ENCODE measurements around the gene ABLIM2. TPM values are rescaled to one million over a fixed set of nuclear protein-coding genes. Genes with fewer than 3 reads are reported as not detected.

ABLIM2 gene
- total and polyA plus RNA-seq, 2 of the 13 experiments (the other 11 are each of a cell fraction or from before 2014, with no cell fraction given): 0.20 to 0.37 TPM

GRCh38 chr4:8058031-8058479, 100.6 kb downstream of the ABLIM2 start (continued):
- TF ChIP-seq HMG20A (CRISPR knock-in tag; IDR thresholded peaks at IDR 0.05; ENCODE audit: borderline replicate concordance) (0 out of 2 replicates have a peak, but pooled peaks have one; percentile 26), CEBPZ (IDR thresholded peaks at IDR 0.05; ENCODE audit: low read length) (no peak), ZNF121 (CRISPR knock-in tag; IDR thresholded peaks at IDR 0.05) (no peak), REPIN1 (CRISPR knock-in tag; IDR thresholded peaks at IDR 0.05; ENCODE audit: borderline replicate concordance, low read depth) (no peak), ZGPAT (CRISPR knock-in tag; IDR thresholded peaks at IDR 0.05) (no peak), UBTF (CRISPR knock-in tag; IDR thresholded peaks at IDR 0.05) (peak; percentile 25; the same call in 1 of the 2 replicates)

Data from HepG2 (cell line).